HG03103 (cell line): ENCODE measurements around the gene C3AR1.
"Not testable (repeated sequence)": the region's sequence is repeated elsewhere in the genome, so short reads cannot be mapped to it uniquely, and the experiment has no call there.

Source experiments
- ATAC-seq: cut with Tn5 transposase; IDR thresholded peaks from one replicate; pipeline ENCODE4 v1.9.1; 2021; ENCODE audit warnings: low read depth; ENCODE audit not compliant: unreplicated experiment

The C3AR1 gene

DNA sequence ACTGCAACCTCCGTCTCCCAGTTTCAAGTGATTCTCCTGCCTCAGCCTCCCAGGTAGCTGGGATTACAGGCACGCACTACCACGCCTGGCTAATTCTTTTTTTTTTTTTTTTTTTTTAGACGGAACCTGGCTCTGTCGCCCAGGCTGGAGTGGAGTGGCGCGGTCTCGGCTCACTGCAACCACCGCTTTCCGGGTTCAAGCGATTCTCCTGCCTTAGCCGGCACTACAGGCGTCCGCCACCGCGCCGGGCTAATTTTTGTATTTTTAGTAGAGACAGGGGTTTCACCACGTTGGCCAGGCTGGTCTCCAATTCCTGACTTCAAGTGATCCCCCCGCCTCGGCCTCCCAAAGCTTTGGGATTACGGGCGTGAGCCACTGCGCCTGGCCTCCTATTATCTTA is 35.1 kb downstream of the C3AR1 start:
- ATAC-seq, result not testable (repeated sequence)

DNA sequence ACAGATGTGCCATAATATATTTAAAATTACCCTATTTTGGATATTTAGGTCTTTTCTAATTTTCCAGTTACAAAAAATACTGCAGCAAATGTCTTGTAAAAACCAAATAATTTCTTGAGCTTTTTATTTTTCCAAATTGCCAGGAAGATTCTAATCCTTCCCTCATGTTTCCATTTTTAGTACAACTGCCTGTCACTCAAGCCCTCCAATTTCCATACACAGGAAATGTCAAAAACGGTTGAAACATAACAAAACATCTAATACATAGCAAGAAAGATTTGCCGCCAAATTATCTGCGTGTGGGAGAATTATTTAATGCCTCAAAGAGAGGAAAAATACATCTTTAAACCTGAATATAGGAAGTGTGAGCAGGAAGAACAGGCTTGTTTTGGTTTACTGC is 36.0 kb downstream of the C3AR1 start:
- ATAC-seq, result no peak

DNA sequence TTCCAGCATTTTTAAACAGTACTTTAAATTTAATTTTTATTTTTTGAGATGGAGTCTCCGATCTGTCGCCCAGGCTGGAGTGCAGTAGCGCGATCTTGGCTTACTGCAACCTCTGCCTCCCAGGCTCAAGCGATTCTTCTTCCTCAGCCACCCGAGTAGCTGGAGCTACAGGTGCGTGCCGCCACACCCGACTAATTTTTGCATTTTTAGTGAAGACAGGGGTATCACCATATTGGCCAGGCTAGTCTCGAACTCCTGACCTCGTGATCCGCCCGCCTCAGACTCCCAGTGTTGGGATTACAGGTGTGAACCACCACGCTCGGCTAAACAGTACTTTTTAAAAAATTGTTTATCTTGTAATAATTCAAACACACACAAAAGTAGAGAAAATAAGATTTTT is 37.9 kb downstream of the C3AR1 start:
- ATAC-seq, result no peak

DNA sequence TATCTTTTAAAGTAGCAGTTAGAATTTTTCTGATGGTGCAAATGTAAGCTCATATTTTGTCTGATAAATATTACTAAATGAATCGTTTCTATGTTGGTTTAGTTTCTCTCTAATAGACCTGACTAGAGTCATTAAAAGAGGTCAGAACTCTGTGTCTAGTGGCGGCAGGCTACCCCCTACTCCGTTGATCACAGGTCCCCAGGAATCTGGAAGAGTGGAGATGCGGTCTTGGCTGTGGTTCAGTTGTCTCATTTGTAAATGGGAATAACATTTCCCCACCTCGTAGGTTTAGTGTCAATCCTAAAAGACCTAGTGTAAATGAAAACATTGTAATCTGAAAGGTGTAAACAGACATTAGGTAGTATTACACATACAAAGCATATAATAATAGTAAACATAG is 38.3 kb downstream of the C3AR1 start:
- ATAC-seq, result no peak

DNA sequence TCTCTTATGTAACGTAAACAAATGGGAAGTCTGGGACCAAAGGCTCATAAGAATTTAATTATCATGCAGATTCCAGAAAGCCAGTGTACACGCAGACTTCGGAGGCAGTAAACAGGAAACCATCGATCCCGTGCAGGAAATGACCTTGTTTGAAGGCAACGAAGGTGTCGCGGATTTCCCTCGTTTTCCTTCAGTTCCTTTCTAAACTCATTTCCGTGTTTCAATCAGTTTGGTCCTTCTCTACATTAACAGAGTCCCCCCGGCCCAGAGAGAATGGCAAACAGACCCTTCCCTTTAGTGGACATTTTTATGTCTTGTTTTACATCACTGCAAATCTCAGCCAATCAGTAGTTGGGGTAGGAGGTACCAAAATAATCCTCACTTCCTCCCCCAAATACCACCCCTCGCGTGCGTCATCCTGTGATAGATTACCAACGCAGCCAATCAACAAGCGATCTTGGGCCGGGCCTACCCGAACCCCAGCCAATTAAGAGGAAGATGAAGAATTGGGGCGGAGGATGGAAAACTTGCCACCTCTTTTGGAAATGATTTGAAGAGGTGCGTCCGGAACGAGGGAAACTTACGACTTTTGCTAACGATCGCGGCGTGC is 39.8 kb downstream of the C3AR1 start:
- peak; percentile 96 for ATAC-seq

DNA sequence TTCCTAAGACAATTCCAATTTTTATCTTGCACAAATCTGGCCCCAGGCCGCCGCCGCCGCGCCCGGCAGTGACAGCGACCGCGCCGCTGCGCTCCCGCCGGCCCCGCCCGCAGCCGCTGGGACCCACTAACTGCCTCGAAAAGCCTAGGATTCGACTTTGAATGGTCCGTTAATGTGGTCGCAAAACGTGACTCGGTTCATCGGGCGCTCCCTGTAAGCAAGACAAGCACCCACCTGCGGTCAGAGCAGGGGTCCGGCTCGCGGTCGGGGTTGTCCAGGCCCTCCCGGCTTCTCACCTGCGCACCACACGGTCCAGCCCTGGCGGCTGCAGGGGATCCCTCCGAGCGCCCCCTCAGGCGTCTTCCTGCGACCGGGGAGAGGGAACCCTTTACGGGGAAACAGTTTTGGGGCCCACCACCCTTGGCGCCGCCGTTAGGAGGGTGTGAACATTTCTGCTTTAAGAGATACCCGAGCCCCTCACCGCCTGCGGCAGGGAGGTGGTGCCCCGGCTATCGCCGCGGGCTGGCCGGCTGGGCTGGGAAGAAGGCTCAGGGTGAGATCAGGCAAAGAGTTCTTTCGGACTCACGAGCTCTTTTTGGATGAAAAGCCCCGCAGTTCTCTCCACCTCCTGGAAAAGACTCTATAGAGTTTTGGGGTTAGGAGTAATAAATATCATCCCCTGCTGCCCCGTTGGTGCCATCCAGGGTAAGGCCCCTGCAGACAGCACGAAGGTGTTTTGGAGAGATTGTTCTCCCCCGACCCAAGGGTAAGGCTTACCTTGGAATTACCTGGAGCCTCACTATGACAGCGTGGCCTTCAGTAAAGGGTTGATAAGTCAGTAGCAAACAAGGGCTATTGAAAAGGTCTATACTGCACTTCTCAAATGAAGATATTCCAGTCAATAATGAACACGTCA is 47.2 kb downstream of the C3AR1 start:
- no peak for ATAC-seq

DNA sequence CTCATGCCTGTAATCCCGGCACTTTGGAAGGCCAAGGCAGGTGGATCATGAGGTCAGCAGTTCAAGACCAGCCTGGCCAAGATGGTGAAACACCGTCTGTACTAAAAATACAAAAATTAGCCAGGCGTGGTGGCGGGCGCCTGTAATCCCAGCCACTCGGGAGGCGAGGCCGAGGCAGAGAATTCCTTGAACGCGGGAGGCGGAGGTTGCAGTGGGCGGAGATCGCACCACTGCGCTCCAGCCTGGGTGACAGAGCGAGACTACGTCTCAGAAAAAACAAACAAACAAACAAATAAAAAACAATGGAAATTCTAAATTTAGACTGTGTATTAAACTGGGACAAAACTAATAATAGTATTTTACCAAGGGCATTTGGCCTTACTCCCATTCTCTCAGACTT is 47.9 kb downstream of the C3AR1 start:
- not testable (repeated sequence) for ATAC-seq

DNA sequence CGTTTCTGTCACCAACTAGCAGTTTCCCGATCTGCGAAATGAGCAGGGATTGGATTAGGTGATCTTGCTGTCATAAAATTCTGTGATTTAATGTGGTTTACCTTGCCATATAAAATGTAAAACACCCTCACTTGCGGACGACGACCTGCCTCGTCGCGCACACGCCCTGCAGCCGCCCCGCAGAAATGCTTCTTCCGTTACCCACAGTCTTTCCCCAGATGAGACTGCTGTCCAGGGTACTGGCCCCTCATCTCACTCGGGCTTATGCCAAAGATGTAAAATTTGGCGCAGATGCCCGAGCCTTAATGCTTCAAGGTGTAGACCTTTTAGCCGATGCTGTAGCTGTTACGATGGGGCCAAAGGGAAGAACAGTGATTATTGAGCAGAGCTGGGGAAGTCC is 51.3 kb downstream of the C3AR1 start:
- no peak for ATAC-seq

DNA sequence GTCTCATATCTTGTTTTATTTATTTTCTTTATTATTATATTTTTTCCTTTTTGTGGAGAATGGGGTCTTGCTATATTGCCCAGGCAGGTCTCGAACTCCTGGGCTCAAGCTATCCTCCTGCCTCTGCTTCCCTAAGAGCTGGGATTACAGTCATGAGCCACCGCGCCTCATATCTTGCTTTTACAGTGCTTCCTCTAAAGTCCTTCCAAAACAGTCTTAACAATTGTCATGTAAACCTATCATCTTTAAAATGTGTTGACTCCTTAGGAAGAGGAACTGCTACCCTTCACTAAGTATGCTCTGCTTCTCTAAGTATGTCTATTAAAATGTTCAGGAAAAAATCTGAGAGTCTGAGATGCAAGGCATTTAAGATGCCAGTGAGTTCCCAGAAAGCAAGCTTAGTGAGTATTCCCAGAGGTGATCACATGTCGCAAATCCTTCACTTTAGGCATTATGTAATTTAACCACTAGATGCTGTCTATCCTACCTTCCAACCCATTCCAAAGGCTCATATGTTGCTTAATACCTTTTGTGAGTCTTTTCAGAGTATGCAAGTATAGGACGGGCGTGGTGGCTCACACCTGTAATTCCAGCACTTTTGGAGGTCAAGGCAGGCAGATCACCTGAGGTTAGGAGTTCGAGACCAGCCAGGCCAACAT is 53.4 kb downstream of the C3AR1 start:
- no peak for ATAC-seq

DNA sequence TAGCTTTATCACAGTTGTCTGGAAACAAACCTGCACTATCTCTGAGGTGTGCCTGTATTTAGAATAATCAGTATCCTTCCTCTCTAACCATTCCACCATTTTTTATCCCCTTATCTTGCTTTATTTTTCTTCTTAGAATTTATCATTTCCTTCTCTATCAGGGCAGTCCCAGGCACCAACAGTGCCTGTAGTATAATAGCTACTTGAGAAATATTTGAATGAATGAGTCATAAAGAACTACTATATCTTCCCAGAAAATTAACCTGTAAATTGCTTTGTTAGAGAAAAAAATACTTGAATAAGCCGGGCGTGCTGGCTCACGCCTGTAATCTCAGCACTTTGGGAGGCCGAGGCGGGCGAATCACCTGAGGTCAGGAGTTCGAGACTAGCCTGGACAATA is 54.8 kb downstream of the C3AR1 start:
- no peak for ATAC-seq
